Activated naive CD8-positive, alpha-beta T cell treated with anti-CD3 and anti-CD28 coated beads, Interleukin-2, amount 50 U/mL, for 24 hours (primary cell): ENCODE results near the gene ANKDD1A.

Experiments used
- ATAC-seq: fragments of 150-1000 bp; cut with Tn5 transposase; one replicate; pipeline ENCODE4 v1.10.0; 2021
- DNase-seq: peaks from one replicate; pipeline ENCODE4 v3.0.0; 2021
- H3K27ac Mint-ChIP-seq: one replicate; pipeline ENCODE4 v1.8.0; 2021; ENCODE audit warnings: mild to moderate bottlenecking, mixed read lengths
- H3K27me3 Mint-ChIP-seq: one replicate; pipeline ENCODE4 v1.8.0; 2021; ENCODE audit warnings: mixed read lengths
- H3K36me3 Mint-ChIP-seq: one replicate; pipeline ENCODE4 v1.8.0; 2021; ENCODE audit warnings: low read depth, mixed read lengths
- H3K4me1 Mint-ChIP-seq: one replicate; pipeline ENCODE4 v1.8.0; 2021; ENCODE audit warnings: mixed read lengths
- H3K4me3 Mint-ChIP-seq: one replicate; pipeline ENCODE4 v1.8.0; 2021; ENCODE audit warnings: mild to moderate bottlenecking, moderate library complexity, mixed read lengths
- H3K9me3 Mint-ChIP-seq: one replicate; pipeline ENCODE4 v1.8.0; 2021; ENCODE audit warnings: mixed read lengths

ANKDD1A gene

DNA sequence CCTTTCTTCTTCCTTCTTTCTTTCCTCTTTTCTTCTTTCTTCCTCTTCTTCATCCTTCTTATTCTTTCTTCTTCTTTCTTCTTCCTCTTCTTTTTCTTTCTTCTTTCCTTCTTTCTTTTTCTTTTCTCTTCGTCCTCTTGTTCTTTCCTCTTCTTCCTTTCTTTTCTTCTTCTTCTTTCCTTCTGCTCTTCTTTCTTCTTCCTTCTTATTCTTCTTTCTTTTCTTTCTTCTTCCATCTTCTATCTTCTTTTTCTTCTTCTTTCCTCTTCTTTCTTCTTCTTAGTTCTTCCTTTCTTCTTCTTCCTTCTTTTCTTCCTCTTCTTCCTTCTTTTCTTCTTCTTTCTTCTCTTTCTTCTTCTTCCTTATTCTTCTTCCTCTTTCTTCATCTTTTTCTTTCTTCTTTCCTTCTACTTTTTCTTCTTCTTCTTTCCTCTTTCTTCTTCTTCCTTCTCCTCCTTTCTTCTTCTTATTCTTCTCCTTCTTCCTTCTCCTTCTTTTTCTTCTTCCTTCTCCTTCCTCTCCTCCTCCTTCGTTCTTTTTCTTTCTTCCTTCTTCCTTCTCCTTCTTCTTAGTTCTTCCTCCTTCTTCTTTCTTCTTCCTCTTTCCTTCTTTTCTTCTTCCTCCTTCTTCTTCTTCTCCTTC is 40.2 kb downstream of the ANKDD1A start:
- H3K27me3 Mint-ChIP-seq, result no peaks in the 10 kb centered on the region
- peak overlapping the region; percentile 22 for H3K4me3 Mint-ChIP-seq
- peaks cover 7% of the 10 kb centered on the region for H3K36me3 Mint-ChIP-seq
- DNase-seq, result no peak
- peaks cover 16% of the 10 kb centered on the region for H3K4me1 Mint-ChIP-seq
- H3K27ac Mint-ChIP-seq, result peak overlapping the region; percentile 46
- no peaks in the 10 kb centered on the region for H3K9me3 Mint-ChIP-seq
- ATAC-seq, result no peak

GRCh38 chr15:64954395-64954794 is 42.7 kb downstream of the ANKDD1A start:
- H3K27me3 Mint-ChIP-seq, result no peaks in the 10 kb centered on the region
- H3K4me1 Mint-ChIP-seq, result peaks cover 16% of the 10 kb centered on the region
- peaks cover 18% of the 10 kb centered on the region for H3K36me3 Mint-ChIP-seq
- no peak for DNase-seq
- ATAC-seq, result no peak
- H3K27ac Mint-ChIP-seq, result peak overlapping the region; percentile 55
- no peak overlapping the region for H3K4me3 Mint-ChIP-seq
- H3K9me3 Mint-ChIP-seq, result no peaks in the 10 kb centered on the region

GRCh38 chr15:64959128-64959527 is 47.4 kb downstream of the ANKDD1A start:
- Mint-ChIP-seq H3K9me3 (no peaks in the 10 kb centered on the region), H3K36me3 (peaks cover 47% of the 10 kb centered on the region), H3K4me3 (no peak overlapping the region), H3K27me3 (no peaks in the 10 kb centered on the region), H3K27ac (no peak overlapping the region), H3K4me1 (peaks cover 8% of the 10 kb centered on the region)
- no peak for ATAC-seq
- DNase-seq, result no peak

GRCh38 chr15:64960153-64960552 is 48.5 kb downstream of the ANKDD1A start:
- Mint-ChIP-seq H3K9me3 (no peaks in the 10 kb centered on the region), H3K36me3 (peaks cover 55% of the 10 kb centered on the region), H3K27me3 (no peaks in the 10 kb centered on the region), H3K4me3 (no peak overlapping the region), H3K4me1 (peaks cover 2% of the 10 kb centered on the region), H3K27ac (peak overlapping the region; percentile 52)
- ATAC-seq, result no peak
- no peak for DNase-seq

GRCh38 chr15:64961013-64961412 is 49.3 kb downstream of the ANKDD1A start:
- H3K4me3 Mint-ChIP-seq, result no peak overlapping the region
- no peak overlapping the region for H3K27ac Mint-ChIP-seq
- ATAC-seq, result peak; percentile 69
- peaks cover 54% of the 10 kb centered on the region for H3K36me3 Mint-ChIP-seq
- H3K4me1 Mint-ChIP-seq, result peaks cover 2% of the 10 kb centered on the region
- H3K9me3 Mint-ChIP-seq, result no peaks in the 10 kb centered on the region
- DNase-seq, result no peak
- H3K27me3 Mint-ChIP-seq, result no peaks in the 10 kb centered on the region

GRCh38 chr15:64969401-64969800 is 57.7 kb downstream of the ANKDD1A start:
- no peaks in the 10 kb centered on the region for H3K27me3 Mint-ChIP-seq
- H3K4me3 Mint-ChIP-seq, result no peak overlapping the region
- DNase-seq (no peak), ATAC-seq (no peak)
- no peak overlapping the region for H3K27ac Mint-ChIP-seq
- peaks cover 39% of the 10 kb centered on the region for H3K36me3 Mint-ChIP-seq
- H3K9me3 Mint-ChIP-seq, result no peaks in the 10 kb centered on the region
- no peaks in the 10 kb centered on the region for H3K4me1 Mint-ChIP-seq

DNA sequence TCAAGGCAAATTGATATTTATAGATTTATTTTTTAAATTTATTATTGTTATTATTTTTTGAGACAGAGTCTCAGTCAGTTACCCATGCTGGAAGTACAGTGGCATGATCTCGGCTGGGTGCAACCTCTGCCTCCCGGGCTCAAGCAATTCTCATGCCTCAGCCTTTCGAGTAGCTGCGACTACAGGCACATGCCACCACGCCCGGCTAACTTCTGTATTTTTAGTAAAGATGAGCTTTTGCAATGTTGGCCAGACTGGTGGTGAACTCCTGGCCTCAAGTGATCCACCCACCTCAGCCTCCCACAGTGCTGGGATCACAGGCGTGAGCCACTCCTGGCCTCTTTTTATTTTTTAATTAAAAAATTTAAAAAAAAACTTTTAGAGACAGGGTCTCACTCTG is 59.0 kb downstream of the ANKDD1A start:
- peaks cover 38% of the 10 kb centered on the region for H3K36me3 Mint-ChIP-seq
- H3K4me3 Mint-ChIP-seq, result no peak overlapping the region
- H3K27me3 Mint-ChIP-seq, result no peaks in the 10 kb centered on the region
- DNase-seq (no peak), ATAC-seq (no peak)
- no peaks in the 10 kb centered on the region for H3K9me3 Mint-ChIP-seq
- no peak overlapping the region for H3K27ac Mint-ChIP-seq
- H3K4me1 Mint-ChIP-seq, result peaks cover 4% of the 10 kb centered on the region

DNA sequence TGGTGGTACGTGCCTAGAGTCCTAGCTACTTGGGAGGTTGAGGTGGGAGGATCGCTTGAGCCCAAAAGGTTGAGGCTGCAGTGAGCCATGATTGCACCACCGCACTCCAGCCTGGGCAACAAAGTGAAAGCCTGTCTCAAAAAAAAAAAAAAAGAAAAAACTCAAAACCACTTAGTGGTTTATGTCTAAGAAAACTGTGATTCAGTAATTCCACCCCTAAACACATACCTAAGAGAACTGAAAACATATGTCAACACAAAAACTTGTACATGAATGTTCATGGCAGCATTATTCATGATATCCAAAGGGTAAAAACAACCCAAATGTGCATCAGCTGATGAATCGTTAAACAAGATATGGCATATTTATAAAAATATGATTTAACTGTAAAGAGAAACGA is 63.7 kb downstream of the ANKDD1A start:
- peaks cover 6% of the 10 kb centered on the region for H3K4me1 Mint-ChIP-seq
- peak overlapping the region; percentile 54 for H3K27ac Mint-ChIP-seq
- no peaks in the 10 kb centered on the region for H3K9me3 Mint-ChIP-seq
- H3K4me3 Mint-ChIP-seq, result no peak overlapping the region
- DNase-seq, result no peak
- H3K27me3 Mint-ChIP-seq, result no peaks in the 10 kb centered on the region
- ATAC-seq, result peak; percentile 24
- H3K36me3 Mint-ChIP-seq, result peaks cover 44% of the 10 kb centered on the region

GRCh38 chr15:64979252-64979710 is 67.6 kb downstream of the ANKDD1A start:
- Mint-ChIP-seq H3K4me1 (peaks cover 11% of the 10 kb centered on the region), H3K27me3 (no peaks in the 10 kb centered on the region), H3K9me3 (no peaks in the 10 kb centered on the region), H3K36me3 (peaks cover 38% of the 10 kb centered on the region), H3K4me3 (no peak overlapping the region), H3K27ac (no peak overlapping the region)
- DNase-seq (no peak), ATAC-seq (no peak)

DNA sequence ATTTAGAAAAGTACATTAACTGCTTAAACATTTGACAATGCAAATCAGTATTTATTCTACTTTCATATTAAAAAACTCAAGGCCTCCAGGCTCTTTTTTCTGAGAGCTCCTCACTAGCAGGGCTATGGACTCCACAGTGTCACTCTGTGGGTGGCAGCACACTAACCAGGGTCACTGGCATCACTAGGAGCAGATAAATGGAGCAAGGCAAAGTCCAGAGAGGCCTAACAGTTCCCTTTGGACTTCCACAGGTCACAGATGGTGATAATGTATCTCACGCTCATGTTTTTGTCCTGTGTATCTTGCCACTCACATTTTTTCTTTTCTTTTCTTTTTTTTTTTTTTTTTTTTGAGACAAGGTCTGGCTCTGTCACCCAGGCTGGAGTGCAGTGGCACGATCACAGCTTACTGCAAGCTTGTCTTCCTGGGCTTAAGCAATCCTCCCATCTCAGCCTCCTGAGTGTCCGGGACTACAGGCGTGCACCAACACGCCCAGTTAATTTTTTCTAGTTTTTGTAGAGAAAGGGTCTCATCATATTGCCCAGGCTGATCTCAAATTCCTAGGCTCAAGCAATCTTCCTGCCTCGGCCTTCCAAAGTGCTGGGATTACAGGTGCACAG is 70.2 kb downstream of the ANKDD1A start:
- DNase-seq (no peak), ATAC-seq (no peak)
- H3K4me3 Mint-ChIP-seq, result no peak overlapping the region
- peaks cover 23% of the 10 kb centered on the region for H3K4me1 Mint-ChIP-seq
- H3K36me3 Mint-ChIP-seq, result peaks cover 39% of the 10 kb centered on the region
- no peaks in the 10 kb centered on the region for H3K27me3 Mint-ChIP-seq
- no peaks in the 10 kb centered on the region for H3K9me3 Mint-ChIP-seq
- H3K27ac Mint-ChIP-seq, result no peak overlapping the region

DNA sequence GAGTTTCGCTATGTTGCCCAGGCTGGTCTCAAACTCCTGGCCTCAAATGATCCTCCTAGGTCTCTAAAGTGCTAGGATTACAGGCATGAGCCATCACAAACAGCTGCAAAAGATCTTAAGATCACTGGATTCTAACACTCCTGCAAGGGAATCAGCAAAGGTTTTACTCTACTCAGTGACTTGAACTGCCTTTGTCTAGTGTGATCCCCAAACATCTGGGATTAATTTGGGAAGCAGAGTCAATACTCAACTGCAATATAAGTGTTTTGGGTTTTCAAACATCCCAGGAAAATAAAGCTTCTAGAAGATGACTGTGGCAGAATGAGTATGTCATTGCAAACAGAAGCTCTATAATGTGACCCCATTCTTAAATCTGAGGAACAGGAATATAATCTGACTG is 70.8 kb downstream of the ANKDD1A start:
- H3K36me3 Mint-ChIP-seq, result peaks cover 41% of the 10 kb centered on the region
- no peak overlapping the region for H3K4me3 Mint-ChIP-seq
- no peak overlapping the region for H3K27ac Mint-ChIP-seq
- DNase-seq, result no peak
- no peaks in the 10 kb centered on the region for H3K9me3 Mint-ChIP-seq
- no peaks in the 10 kb centered on the region for H3K27me3 Mint-ChIP-seq
- ATAC-seq, result no peak
- peaks cover 29% of the 10 kb centered on the region for H3K4me1 Mint-ChIP-seq

- no peak for ATAC-seq
- Mint-ChIP-seq H3K4me3 (no peak overlapping the region), H3K27me3 (no peaks in the 10 kb centered on the region), H3K9me3 (no peaks in the 10 kb centered on the region), H3K27ac (peak overlapping the region; percentile 60), H3K4me1 (peaks cover 49% of the 10 kb centered on the region), H3K36me3 (peaks cover 31% of the 10 kb centered on the region)
- no peak for DNase-seq
These were observed 73.8 kb downstream of the ANKDD1A start for GRCh38 chr15:64985366-64986033.

DNA sequence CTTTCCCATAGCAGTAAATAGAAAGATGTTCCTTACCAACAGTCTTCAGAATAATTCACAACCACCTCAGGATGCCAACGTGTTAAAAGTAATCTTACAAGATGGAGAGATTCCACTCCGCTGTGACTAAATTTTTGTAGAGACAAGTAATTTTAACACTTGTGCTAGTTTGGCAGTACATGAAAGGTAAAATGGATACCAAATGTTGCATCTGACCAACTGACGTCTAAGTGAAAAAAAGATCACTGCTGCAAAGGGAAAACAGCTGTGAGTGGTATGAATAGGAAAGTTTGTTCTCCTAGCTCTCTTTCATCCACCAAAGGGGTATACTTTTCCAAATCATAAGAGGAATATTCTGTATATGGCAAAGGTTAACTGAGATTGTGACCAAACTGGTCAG is 75.4 kb downstream of the ANKDD1A start:
- Mint-ChIP-seq H3K4me1 (peaks cover 54% of the 10 kb centered on the region), H3K9me3 (no peaks in the 10 kb centered on the region), H3K4me3 (peak overlapping the region; percentile 13), H3K36me3 (peaks cover 28% of the 10 kb centered on the region), H3K27ac (no peak overlapping the region), H3K27me3 (no peaks in the 10 kb centered on the region)
- DNase-seq (no peak), ATAC-seq (no peak)

DNA sequence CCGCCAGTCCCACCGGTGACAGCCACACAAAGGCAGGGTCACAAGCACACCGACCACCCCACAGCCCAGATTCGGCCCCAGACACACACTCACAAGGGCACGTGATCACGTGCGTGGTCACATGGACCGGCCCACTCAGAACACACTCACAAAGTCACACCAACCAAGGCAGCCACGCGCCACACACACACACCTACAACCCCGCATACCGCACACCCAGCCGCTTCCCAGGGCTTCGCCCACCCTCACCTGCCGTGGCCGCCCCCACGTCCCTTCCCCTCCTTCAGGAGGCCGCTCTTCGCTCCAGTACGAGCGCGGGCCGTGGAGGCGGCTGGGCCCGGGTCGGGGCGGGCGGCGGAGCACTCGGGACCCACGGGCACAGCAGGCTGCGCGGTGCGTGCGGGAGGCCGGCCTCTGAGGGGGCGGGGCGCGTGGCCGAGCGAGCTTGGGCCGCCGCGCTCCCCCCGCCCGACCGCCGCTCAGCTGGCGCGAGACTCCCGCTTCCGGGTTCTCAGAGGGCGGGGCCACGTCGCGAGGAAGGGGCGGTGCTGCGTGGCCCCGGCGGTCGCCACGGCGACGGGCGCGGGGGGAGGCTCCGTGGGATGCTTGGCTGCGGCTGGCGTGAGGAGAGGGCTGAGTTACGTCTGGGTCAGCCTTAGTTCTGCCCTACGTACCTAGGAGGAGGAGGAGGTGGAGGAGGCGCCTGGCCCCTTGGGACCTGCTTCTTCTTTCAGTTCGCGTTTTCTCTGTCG is 77.9 kb downstream of the ANKDD1A start, which contains the start of gene SPG21:
Gene SPG21 (minus strand): TSS at position 499 of the 752 bp plus-strand sequence. CDS start 6,345 bp downstream, outside the sequence.
- Mint-ChIP-seq H3K27ac (peak within 1 kb of the TSS; percentile 94), H3K4me3 (peak within 1 kb of the TSS; percentile 100), H3K36me3 (peaks cover 20% of the 10 kb centered on the region), H3K4me1 (peaks cover 52% of the 10 kb centered on the region), H3K27me3 (no peaks in the 10 kb centered on the region), H3K9me3 (no peaks in the 10 kb centered on the region)
- ATAC-seq (peak; percentile 98), DNase-seq (peak; percentile 96)
